ENCODE data around the gene MARCHF4. TPM values are rescaled to one million over a fixed set of nuclear protein-coding genes. Genes with fewer than 3 reads are reported as not detected.

The MARCHF4 gene, protein sequence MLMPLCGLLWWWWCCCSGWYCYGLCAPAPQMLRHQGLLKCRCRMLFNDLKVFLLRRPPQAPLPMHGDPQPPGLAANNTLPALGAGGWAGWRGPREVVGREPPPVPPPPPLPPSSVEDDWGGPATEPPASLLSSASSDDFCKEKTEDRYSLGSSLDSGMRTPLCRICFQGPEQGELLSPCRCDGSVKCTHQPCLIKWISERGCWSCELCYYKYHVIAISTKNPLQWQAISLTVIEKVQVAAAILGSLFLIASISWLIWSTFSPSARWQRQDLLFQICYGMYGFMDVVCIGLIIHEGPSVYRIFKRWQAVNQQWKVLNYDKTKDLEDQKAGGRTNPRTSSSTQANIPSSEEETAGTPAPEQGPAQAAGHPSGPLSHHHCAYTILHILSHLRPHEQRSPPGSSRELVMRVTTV
- polyA plus RNA-seq (2013, experiment 1 of 2; ENCODE audit: insufficient read length), result 33.7 TPM
- polyA plus RNA-seq (2013, experiment 2 of 2; ENCODE audit: insufficient read length), result 28.9 TPM

DNA sequence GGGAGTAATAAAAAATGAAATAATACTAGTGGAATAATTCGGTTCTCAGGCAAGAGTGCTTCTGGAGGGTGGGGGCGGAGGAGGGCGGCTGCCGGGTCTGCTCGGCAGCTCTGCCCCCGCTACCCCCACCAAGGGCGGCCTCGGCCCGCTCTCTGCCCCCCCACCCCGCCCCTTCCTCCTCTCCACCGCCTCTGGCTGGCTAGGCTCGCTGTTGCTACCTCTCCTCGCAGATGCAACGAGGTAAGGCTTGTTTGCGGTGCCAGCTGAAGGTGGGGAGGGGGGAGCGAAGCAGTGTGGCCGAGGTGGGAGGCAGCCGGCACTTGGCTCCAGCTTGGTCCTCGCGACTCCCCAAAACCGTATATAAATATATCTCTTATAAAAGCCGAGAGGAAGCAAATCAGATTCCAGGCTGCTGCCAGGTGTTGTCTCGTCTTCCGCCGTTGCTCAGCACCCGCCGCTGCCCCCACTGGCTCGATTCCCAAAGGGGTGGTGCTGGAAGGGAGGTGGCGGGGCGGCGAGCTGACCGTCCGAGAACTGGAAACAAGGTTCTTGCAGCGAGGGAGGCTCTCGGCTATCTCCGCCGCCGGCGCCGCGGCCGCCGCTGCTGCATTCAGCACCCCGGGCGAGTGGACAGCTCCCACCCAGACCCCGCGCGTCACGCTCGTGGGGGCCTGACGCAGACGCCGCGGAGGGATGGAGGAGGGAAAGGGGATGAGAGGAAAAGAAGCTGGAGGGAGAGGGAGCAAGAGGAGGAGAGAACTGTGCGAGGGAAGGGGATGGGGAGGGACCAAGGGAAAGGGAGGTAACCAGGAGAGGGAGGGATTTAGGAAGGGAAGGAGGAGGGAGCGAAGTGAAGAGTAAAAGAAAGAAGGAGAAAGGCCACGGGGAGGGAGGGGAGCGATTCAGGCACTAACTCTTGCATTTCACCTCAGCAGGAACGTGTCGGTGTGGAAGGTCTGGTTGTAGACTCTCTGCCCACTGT, at the start of gene MARCHF4:
MARCHF4 (minus strand) TSS at position 763 of the 982 bp plus-strand sequence. CDS start 2,223 bp downstream, outside the sequence.
- peak; percentile 90 for DNase-seq

DNA sequence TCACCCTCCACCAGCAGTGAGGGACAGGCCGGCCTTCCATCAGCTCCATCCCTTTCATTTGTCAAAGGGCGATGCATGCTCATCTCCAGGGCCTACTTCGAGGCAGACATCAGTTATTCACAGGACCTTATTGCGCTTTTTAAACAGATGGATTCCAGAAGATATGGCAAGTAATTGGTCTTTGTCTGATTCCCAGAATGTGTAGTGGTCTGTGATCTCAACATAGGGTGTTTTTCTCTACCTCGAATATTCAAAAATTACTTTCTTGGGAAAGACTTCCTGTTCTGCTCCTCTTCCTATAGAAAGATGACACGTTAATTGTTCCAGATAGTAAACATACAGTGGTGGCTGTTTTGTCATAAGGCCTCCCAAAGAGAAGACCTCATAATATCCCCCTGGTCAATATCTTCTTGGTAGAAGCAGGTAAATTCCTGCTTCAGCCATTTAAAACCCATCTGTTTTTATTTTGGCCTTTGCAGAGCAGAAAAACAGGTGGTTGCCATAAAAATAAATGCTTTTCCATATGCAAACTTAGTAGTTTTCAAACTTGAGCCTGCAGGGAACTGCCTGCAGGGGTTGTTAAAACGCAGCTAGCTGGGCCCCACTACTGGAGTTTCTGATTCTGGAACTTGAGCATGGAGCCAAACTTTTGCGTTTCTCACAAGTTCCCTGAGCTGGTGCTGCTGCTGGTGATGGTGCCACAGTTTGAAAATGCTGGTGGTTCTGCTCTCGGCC, 48.3 kb upstream of the MARCHF4 start:
- no peak for DNase-seq

DNA sequence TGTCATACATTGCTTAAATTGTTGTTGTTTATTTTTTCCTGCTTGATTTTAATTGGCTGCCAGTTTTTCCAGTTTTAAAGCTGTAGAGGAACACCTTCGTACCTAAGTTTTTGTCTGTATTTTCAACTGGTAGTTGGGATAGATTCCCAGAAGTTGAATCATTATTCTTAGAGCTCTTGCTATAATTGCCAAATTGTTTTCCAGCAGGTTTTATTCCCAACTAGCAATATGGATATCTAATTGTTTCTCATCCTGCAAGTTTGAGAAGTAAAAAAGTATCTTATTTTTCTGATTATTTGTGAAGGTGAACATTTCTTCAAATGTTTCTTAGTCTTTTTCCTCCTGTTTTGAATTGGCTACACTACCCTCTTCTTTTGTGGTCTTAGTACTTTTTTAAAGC, 46.7 kb upstream of the MARCHF4 start:
- DNase-seq, result no peak

DNA sequence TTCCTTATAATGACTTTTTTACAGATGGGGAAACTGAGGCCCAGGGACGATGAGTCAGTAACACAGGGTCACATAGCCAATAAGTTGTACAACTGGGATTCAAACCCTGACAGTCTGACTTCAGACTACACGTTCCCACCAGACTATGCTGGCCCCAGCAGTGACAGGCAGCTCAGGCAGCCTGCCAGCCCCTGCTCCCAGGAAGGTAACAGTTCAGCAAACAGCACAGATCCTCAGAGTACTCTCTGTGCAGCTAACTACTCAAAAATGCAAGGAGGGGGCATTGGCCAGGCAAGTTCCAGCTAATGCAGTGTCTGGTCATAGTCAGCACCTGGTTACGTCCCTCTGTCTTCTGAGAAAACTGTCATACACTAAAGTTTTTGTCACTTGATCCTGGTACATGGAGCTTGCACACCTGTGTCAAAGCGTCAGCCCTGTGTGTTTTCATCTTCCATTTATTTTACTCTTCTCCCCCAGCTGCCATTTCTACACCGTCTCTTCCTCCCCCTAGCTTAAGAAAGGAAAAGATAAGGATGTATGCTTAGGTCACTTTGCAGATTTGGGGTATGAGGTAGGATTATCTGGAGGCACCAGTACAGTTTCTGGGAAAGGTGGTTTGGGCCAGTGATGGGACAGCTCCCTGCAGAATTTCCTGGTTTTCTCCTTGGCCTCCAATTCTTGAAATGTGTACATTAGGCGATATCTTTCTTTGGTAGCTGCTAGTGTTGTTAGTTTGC, 44.5 kb upstream of the MARCHF4 start:
- no peak for DNase-seq

DNA sequence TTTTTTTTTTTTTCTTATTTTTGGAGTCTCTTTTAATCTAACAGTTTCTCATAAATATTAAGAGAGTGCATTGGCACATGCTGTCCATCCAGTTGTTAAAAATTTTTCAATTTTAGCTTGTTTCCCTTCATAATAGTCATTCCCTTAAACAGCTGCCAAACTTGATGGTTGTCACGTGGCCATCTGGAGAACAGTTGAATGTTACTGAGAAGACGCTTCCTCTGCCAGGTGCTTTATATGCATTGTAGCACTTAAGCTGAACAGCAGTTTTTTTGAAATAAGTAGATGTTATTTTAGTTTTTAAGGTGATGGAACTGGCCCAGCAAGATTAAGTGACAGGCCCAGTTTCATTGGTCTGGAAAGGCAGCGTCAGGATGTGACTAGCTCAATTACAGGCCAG, 43.3 kb upstream of the MARCHF4 start:
- DNase-seq, result no peak

DNA sequence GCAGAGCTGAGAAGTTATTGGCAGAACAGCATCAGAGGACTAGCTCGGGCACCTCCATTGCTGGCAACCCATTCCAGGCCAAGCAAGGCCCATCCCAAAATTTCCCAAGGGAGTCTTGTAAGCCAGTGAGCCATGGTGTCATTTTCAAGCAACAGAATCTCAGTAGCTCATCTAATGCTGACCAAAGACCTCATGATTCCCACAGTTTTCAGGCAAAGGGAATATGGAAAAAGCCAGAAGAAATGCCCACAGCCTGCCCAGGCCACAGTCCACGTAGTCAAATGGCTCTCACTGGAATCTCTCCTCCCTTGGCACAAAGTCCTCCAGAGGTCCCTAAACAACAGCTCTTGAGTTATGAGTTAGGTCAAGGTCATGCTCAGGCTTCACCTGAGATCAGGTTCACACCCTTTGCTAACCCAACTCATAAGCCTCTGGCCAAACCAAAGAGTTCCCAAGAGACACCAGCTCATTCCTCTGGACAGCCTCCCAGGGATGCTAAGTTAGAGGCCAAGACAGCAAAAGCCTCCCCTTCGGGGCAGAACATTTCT, 42.6 kb upstream of the MARCHF4 start:
- DNase-seq, result no peak

DNA sequence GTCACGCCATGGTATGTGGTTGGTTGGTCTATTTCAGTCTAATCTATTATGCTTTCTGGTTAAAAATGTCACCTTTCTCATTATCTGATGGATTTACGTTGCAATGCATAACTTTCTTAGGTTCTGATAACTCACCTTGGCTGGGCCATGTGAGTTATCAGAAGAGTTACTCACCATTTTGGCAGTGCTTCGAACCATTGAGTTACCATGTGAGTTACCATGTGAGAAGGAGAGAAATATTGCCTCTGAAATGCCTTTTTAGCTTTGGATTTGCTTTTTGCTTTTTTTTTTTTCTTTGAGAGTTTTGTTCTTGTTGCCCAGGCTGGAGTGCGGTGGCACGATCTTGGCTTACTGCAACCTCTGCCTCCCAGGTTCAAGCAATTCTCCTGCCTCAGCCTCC, 41.6 kb upstream of the MARCHF4 start:
- DNase-seq, result no peak

DNA sequence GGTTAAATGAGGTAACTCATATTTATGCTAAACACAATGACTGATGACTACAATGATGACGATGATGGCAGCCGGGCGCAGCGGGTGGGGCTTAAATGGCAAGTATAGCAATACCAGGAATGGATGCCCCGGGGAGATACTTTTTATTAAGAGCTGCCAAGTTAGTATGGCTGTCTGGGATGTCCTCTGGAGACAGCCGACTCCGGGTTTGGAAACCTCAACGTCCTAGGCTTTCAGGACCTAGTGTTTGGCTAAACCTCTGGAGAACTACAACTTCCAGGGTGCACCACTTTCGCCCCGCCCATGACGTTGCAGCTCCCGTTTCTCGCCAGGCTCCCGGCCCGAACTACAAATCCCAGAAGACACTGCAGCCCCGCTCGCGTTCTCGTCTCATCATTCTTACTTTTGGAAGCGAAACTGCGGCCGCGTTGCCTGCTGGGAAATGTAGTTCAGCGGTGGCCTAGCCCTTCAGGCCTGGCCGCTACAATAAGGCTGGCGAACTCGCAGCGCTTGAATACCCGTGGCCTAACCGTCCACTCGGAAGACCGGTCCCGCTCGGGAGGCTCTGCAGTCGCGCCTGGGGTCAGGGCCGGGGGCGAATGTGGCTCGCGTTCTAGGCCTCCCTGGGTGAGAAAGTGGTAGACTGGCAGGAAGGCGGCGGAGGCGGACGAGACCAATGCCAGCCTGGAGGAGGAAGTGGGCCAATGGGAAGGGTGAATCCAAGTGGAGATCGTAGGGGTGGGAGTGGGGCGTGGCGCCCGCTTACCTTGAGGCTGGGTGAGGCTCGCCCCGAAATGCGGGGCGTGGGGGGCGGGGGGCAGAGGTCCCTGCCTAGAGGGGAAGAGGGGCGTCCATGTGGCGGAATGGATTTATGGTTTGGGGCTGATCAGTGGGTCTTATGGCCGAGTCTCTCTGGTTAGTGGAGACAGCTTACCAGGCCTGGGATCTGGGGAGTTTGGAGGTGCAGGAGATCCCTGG, 40.0 kb upstream of the MARCHF4 start, which contains the start of gene SMARCAL1:
SMARCAL1 (plus strand) TSS at position 463 of the 978 bp plus-strand sequence. CDS start 2,221 bp downstream, outside the sequence.
- DNase-seq, result peak; percentile 98

DNA sequence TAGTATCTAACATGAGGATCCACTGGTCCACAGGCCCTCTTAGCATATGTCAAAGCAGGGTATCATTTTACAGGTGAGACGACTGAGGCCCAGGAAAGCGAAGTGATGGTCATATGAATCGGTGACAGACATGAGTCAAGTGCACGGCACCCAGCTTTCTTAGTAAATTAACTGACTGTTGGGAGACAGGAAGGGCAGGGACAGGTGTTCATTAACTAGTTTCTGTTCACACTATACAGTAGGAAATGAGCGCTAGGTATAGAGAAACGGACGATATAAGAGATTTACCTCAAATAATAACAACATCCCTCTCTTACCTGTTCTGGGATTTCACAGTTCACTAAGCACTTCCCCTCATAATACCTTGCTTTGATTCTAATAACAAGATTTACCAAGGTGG, 38.3 kb upstream of the MARCHF4 start:
- no peak for DNase-seq

DNA sequence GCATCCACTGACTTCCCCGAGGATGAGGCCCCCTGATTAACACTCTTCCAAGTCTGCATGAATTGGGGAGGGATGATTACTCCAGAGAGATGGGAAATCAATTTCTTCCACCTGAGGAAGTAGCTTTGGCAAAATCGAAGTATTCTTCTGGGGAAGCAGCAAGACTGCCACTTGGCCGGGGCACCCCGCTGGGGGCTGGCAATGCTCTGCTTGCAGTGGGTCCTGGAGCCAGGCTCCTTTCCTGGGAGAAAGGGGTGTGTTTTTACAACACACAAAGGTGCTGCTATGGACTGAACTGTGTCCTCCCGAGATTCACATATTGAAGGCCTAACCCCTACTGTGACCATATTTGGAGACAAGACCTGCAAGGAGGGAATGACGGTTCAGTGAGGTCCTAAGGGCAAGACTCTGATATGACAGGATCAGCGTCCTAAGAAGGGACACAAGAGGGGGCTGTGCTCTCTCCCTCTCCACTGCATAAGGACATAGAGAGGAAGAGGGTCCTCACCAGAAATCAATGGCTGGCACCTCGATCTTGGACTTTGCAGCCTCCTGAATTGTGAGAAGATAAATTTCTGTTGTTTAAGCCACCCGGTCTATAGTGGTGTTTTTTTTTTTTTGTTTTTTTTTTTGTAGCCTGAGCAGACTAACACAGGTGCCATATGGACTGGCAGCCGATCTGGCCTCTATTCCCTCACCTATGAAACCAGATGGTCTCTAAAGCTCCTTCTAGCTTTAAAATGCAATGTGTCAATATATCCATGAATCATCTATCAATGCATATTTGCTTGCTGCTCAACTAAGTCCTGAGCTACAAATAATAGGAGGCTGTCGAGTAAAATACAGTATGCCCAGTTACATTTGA, 36.4 kb upstream of the MARCHF4 start:
- no peak for DNase-seq

DNA sequence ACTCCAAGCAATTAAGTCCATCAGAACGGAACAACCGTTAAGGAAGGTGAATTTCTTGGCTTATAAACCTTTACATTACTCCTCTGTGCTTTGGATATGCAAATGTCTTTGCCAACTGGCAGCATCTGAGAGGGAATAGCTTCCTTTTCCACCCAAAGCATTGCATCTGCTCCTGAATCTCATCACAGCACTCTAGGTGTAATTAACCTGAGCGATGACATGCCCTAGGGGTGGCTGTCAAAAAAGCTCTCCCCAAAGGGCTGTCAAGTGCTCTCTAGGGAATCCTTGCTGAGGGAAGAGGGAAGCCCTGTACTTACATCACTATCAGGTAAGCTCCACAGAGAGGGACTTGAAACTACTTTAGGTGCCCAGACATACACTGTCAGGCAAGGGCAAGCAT, 34.5 kb upstream of the MARCHF4 start:
- no peak for DNase-seq

DNA sequence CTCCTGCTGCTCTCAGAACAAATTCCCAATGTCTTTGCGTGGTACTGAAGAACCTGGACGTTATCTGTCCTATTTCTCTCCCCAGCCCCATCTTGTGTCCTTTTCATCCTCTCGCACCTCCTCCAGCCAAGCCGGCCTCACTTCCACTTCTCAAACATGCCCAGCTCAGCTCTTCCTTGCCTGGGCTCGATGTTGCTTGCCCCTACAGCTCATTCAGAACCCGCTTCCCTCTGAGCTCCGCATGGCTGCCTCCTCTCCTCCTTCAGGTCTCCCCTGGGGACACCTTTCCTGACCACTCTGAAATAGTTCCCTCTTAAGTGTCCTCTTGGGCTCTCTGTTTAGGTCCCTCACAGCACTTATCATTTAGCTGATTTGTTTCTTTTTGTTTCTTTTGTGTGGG, 33.3 kb upstream of the MARCHF4 start:
- DNase-seq, result no peak

DNA sequence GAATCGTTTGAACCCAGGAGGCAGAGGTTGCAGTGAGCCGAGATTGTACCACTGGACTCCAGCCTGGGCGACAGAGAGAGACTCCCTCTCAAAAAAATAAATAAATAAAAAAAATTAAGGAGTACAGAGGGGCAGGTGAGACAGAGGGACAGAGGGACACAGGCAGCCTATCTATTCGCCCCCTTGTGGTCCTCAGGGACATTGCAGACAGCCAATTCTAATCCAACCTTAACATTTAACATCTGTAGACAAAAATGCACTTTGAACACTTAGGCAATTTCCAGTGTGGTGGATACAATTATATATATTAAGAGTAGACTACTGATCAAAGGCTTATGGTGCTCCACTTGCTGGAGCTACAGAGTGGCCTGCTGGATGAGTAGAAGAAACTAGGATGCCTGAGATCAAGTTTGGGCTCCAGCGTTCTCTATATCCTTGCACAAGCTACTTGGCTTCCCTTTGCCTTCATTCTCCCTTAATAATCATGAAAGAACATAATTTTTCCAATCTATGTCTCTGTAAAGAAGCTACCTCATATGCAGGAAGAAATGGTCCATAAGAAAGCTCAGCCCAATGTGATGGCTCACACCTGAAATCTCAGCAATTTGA, 31.8 kb upstream of the MARCHF4 start:
- DNase-seq, result peak; percentile 44

DNA sequence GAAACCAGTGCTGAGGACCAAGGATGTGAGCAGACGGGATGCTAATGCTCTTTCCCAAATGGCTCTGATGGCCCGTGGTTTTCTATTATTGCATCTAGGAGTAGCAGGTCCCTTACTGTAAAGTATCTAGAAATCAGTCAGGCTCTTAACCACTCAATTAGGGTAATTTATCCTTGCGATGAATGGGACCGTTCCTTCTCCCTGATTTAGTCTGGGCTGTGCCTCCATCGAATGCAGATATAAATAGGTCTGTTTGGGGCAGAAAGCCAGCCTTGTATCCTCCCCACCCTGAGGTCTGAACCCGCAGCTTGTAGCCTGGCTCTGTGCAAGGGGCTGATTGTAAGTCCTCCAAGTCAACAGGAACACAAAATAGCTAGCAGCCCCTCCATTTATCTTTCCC, 30.5 kb upstream of the MARCHF4 start:
- DNase-seq, result no peak

DNA sequence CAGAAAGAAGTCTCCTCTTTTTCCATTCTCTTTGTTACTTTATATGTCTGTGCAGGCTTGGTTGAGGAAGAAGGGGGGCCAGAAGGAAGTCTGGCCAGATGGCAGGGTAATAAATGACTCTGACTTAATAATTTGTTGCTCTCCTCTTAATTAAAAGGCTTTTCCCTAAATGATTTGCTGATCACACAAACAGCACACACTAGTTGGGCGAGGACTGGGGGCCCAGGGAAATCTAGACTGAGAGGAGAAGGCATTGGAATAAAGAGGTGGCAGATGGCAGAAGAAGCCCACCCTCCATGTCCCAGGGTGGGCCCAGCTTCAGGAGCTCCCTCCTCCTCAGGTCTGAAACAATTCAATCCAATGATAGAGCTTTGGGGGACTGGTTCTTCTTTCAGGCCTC, 27.3 kb upstream of the MARCHF4 start:
- no peak for DNase-seq

DNA sequence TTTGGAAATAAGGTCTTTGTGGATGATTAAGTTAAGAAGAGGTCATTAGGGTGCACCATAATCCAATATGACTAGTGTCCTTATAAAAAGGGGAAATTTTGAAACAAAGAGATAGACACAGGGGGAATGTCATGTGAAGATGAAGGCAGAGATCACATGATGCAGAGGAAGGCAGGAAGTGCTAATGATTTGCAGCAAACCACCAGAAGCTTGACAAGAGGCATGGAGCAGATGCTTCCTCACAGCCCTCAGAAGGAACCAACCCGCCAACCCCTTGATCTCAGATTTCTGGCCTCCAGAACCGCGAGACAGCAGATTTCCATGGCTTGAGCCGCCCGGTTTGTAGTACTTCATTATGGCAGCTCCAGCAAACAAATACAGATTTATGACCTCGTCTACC, 22.6 kb upstream of the MARCHF4 start:
- no peak for DNase-seq

DNA sequence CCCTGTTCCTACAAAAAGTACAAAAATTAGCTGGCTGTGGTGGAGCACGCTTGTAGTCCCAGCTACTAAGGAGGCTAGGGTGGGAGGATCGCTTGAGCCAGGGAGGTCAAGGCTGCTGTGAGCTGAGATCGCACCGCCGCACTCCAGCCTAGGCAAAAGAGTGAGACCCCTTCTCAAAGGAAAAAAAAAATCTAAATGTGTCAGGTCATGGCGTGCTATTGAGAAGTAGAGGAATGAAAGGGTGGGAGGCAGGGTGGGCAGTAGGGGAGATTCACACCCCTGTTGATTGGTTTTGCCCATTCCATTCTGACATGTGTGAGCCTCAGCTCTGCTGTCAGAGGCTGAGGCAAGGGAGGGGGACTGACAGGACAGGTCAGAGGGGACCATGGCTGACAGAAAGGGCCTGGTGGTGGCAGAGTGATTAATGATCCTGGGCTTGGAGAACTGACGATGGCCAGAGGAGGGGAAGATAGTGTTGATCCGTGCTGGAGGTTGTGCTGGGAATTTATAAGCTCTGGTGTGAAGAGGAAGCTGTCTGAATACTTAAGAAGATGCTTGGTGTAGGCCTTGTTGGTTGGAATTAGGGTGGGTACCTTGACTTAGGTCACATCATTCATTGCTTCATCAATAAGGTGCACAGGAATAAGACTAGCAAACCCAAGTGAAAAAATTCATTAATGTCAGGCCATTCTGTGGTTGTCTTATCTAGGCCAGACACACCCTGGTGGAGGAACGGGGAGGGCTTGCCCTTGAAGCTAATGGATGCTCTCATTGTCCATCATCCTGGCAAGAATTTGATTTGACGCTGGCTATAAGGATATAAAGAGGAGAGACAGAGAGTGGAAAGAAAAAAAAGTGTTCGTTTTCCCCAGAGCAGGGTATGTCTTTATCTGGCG, 20.9 kb upstream of the MARCHF4 start:
- DNase-seq, result no peak
